Ureter (tissue), 1 donor: ENCODE measurements around the gene CPLX1. TPM values are rescaled to one million over a fixed set of nuclear protein-coding genes. Genes with fewer than 3 reads are reported as not detected.
"Not testable (repeated sequence)": the region's sequence is repeated elsewhere in the genome, so short reads cannot be mapped to it uniquely, and the experiment has no call there.

Experiments
- DNase-seq: peaks from one replicate; pipeline ENCODE4 v3.0.0-alpha.2; 2020; ENCODE audit warnings: low spot score
- total RNA-seq: library from RNA; stranded (reverse); gene quantifications from one replicate; pipeline ENCODE4 v1.2.4, GENCODE V29; 2023
- donor health status: DM: yes; HTN: yes; CAD: no.

CPLX1 gene
- total RNA-seq, 1 donor from 2014 or later: 6.7 TPM

- DNase-seq: no peak
These were observed 65.3 kb downstream of the CPLX1 start for GRCh38 chr4:760616-761015.

- DNase-seq: not testable (repeated sequence)
These were observed 66.1 kb downstream of the CPLX1 start for GRCh38 chr4:759810-760209.

- no peak for DNase-seq
These were observed 68.8 kb downstream of the CPLX1 start for GRCh38 chr4:757111-757510.

- DNase-seq: no peak
These were observed 71.5 kb downstream of the CPLX1 start for GRCh38 chr4:754221-755120.

- DNase-seq: not testable (repeated sequence)
These were observed 72.7 kb downstream of the CPLX1 start for GRCh38 chr4:753186-753585.

GRCh38 chr4:752196-752861 is 73.6 kb downstream of the CPLX1 start:
- DNase-seq: no peak

GRCh38 chr4:751676-752075 is 74.3 kb downstream of the CPLX1 start:
- DNase-seq: no peak

- DNase-seq: no peak
These were observed 75.9 kb downstream of the CPLX1 start for GRCh38 chr4:749698-750666.

- DNase-seq: no peak
These were observed 77.5 kb downstream of the CPLX1 start for GRCh38 chr4:748461-748860.

GRCh38 chr4:747546-748170 is 78.3 kb downstream of the CPLX1 start:
- no peak for DNase-seq

- no peak for DNase-seq
These were observed 81.6 kb downstream of the CPLX1 start for GRCh38 chr4:744212-744841.

GRCh38 chr4:743463-744211 is 82.3 kb downstream of the CPLX1 start:
- no peak for DNase-seq

GRCh38 chr4:742742-743311 is 83.1 kb downstream of the CPLX1 start:
- DNase-seq: peak; percentile 71

- no peak for DNase-seq
These were observed 83.7 kb downstream of the CPLX1 start for GRCh38 chr4:742096-742741.

GRCh38 chr4:740656-741282 is 85.2 kb downstream of the CPLX1 start:
- DNase-seq: no peak

GRCh38 chr4:740011-740410 is 85.9 kb downstream of the CPLX1 start:
- DNase-seq: no peak

- no peak for DNase-seq
These were observed 86.4 kb downstream of the CPLX1 start for GRCh38 chr4:739569-739968.

GRCh38 chr4:738781-739280 is 87.1 kb downstream of the CPLX1 start:
- no peak for DNase-seq

GRCh38 chr4:736561-736960 is 89.4 kb downstream of the CPLX1 start:
- not testable (repeated sequence) for DNase-seq
